GM12878 (cell line): ENCODE data around the gene MIA2. TPM values are rescaled to one million over a fixed set of nuclear protein-coding genes. Genes with fewer than 3 reads are reported as not detected.
"Not testable (repeated sequence)": the region's sequence is repeated elsewhere in the genome, so short reads cannot be mapped to it uniquely, and the experiment has no call there.

Experiments used
- ATAC-seq: fragments of 200-7000 bp; cut with Tn5 transposase; 3 replicates; pipeline ENCODE4 v1.9.1; 2020; ENCODE audit warnings: mild to moderate bottlenecking, moderate library complexity
- BruUV-seq: library from RNA; stranded (reverse); fragments of 400-500 nt; replicated peaks from 2 replicates; lab custom pipeline; 2021; lab: Mats Ljungman, UMichigan
- CTCF ChIA-PET: fragments of 300-600 bp; sonication (Branson Sonifier 250); formaldehyde crosslinking; extraction: SDS; loops from one replicate; lab custom pipeline; 2021; ENCODE audit warnings: inconsistent platforms; lab: Yijun Ruan, JAX
- POLR2A ChIA-PET: fragments of 350-600 bp; formaldehyde crosslinking; extraction: SDS; loops from one replicate; lab custom pipeline; 2021; ENCODE audit warnings: inconsistent platforms; lab: Charles Lee
- RAD21 ChIA-PET: fragments of 300-600 bp; sonication (Branson Sonifier 250); formaldehyde crosslinking; loops from one replicate; lab custom pipeline; 2023; ENCODE audit warnings: antibody characterized with exemption; ENCODE audit not compliant: unreplicated experiment; lab: Charles Lee
- SMC1A ChIA-PET: fragments of 300-600 bp; sonication (Branson Sonifier 250); formaldehyde crosslinking; loops from one replicate; lab custom pipeline; 2023; ENCODE audit not compliant: unreplicated experiment, uncharacterized antibody; lab: Charles Lee
- DNase-seq: peaks from one replicate; pipeline ENCODE4 v3.0.0-alpha.2; 2011; ENCODE audit warnings: low read depth, low spot score
- FAIRE-seq: peaks from 3 replicates; lab custom pipeline; 2011; peaks lifted over from hg19 to GRCh38; lab: Jason Lieb, UNC
- H2AFZ ChIP-seq: 2 replicates; pipeline ENCODE4 v1.6.0; 2011; ENCODE audit warnings: low read depth, low read length, control low read depth; ENCODE audit not compliant: control insufficient read depth
- H3K27ac ChIP-seq: 2 replicates; pipeline ENCODE4 v1.5.1; 2011; ENCODE audit warnings: control low read depth; ENCODE audit not compliant: control insufficient read depth, insufficient read depth
- H3K27me3 ChIP-seq, 2 experiments: replicated peaks in 1 of 2; 2 replicates each; pipeline versions ENCODE4 v1.6.0 to v1.6.1; 2011; ENCODE audit warnings: low read length in 1 of 2; ENCODE audit not compliant: control insufficient read depth in 2 of 2, insufficient read depth in 2 of 2
- H3K36me3 ChIP-seq, 2 experiments: 2 replicates each; pipeline ENCODE4 v1.5.1; 2011; ENCODE audit warnings: low read length in 1 of 2; ENCODE audit not compliant: control insufficient read depth in 2 of 2, insufficient read depth in 2 of 2
- H3K4me1 ChIP-seq: 2 replicates; pipeline ENCODE4 v1.6.1; 2011; ENCODE audit warnings: mild to moderate bottlenecking, low read length, moderate library complexity, mixed read lengths; ENCODE audit not compliant: control insufficient read depth, insufficient read depth
- H3K4me2 ChIP-seq: 2 replicates; pipeline ENCODE4 v1.6.0; 2011; ENCODE audit warnings: control low read depth; ENCODE audit not compliant: control insufficient read depth, insufficient read depth
- H3K4me3 ChIP-seq: fragments of 200-600 bp; sonication (generic); 2 replicates; pipeline ENCODE4 v1.5.1; 2016
- H3K79me2 ChIP-seq: 2 replicates; pipeline ENCODE4 v1.6.0; 2011; ENCODE audit warnings: low read length; ENCODE audit not compliant: control insufficient read depth, insufficient read depth
- H3K9ac ChIP-seq: 2 replicates; pipeline ENCODE4 v1.8.0; 2011; ENCODE audit warnings: low read length, control low read depth, mixed read lengths; ENCODE audit not compliant: control insufficient read depth, insufficient read depth
- H3K9me3 ChIP-seq: replicated peaks from 3 replicates; pipeline ENCODE4 v1.5.1; 2011; ENCODE audit warnings: mild to moderate bottlenecking, low read length; ENCODE audit not compliant: control insufficient read depth, insufficient read depth
- H4K20me1 ChIP-seq: 2 replicates; pipeline ENCODE4 v1.6.0; 2011; ENCODE audit not compliant: control insufficient read depth, insufficient read depth
- FOS ChIP-seq: IDR thresholded peaks from 3 replicates; pipeline ENCODE4 v1.6.1; 2011; ENCODE audit warnings: borderline replicate concordance; ENCODE audit not compliant: insufficient read length; ENCODE audit errors: extremely low read depth
- MLLT1 ChIP-seq: fragments of 450-650 bp; IDR thresholded peaks from 2 replicates; pipeline ENCODE4 v1.6.1; 2016; ENCODE audit warnings: mild to moderate bottlenecking
- MYC ChIP-seq: IDR thresholded peaks from 2 replicates; pipeline ENCODE4 v1.6.1; 2011; ENCODE audit warnings: mild to moderate bottlenecking, low read length, moderate library complexity, inconsistent platforms; ENCODE audit not compliant: insufficient read depth, insufficient replicate concordance, insufficient read length, severe bottlenecking
- RUNX3 ChIP-seq: IDR thresholded peaks from 2 replicates; pipeline ENCODE4 v1.6.1; 2012; ENCODE audit warnings: low read length, inconsistent platforms
- SREBF2 ChIP-seq: IDR thresholded peaks from 2 replicates; pipeline ENCODE4 v1.6.1; 2012; ENCODE audit warnings: mild to moderate bottlenecking, low read length
- TCF12 ChIP-seq: IDR thresholded peaks from 2 replicates; pipeline ENCODE4 v1.6.1; 2011; ENCODE audit warnings: low read depth, mild to moderate bottlenecking, low read length
- ZNF384 ChIP-seq: IDR thresholded peaks from 2 replicates; pipeline ENCODE4 v1.6.1; 2012; ENCODE audit warnings: low read depth, mild to moderate bottlenecking, low read length, improper control_type of control experiment, borderline replicate concordance
- ZNF592 ChIP-seq: fragments of 450-650 bp; IDR thresholded peaks from 2 replicates; pipeline ENCODE4 v1.6.1; 2017; ENCODE audit warnings: mild to moderate bottlenecking, moderate library complexity
- WGBS: methylation state at CpG from one replicate; pipeline ENCODE4 v1.1.6; 2016; ENCODE audit warnings: low lambda C conversion rate; ENCODE audit not compliant: insufficient replicate concordance, insufficient coverage; ENCODE audit errors: missing lambda C conversion rate; 5-methylcytosine and 5-hydroxymethylcytosine counted together
- in situ Hi-C: fragments of 300-500 bp; cut with MboI; formaldehyde crosslinking; loops from 9 replicates; pipeline ENCODE4 v1.14.3; 2018; ENCODE audit warnings: mixed read lengths
- intact Hi-C: fragments of 100-400 bp; cut with micrococcal nuclease; formaldehyde crosslinking; loops from one replicate; pipeline ENCODE4 v1.14.2; 2022; ENCODE audit not compliant: unreplicated experiment
- polyA plus RNA-seq, 11 experiments: library from polyadenylated mRNA; depleted of rRNA in 4 of 11; unstranded in 6 of 11; stranded (reverse) in 5 of 11; fragments of >200 nt; fragmentation: Nextera tagmentation in 4 of 11; fragmentation: Illumina TruSeq in 1 of 11; extraction: Ambion mirVana in 4 of 11; extraction: Trizol in 1 of 11; gene quantifications; 1 replicate in 1 of 11; 2 replicates in 10 of 11; pipeline versions ENCODE4 v1.2.1 to v1.2.3, GENCODE V29; 2011 to 2016; ENCODE audit warnings: inconsistent platforms in 2 of 11, missing spikeins in 2 of 11, low read depth in 1 of 11
- total RNA-seq, 4 experiments: library from RNA; depleted of rRNA in 3 of 4; stranded (reverse); fragments of >200 nt in 3 of 4; fragmentation: Illumina TruSeq in 1 of 4; extraction: Trizol in 1 of 4; gene quantifications; 2 replicates each; pipeline versions ENCODE4 v1.2.1 to v1.2.3, GENCODE V29; 2013 to 2021

MIA2 gene
- total and polyA plus RNA-seq, 10 of the 15 experiments (the other 5 are each of a cell fraction or from before 2014, with no cell fraction given), result 6.3 to 36.8 (median 17.1) TPM

GRCh38 chr14:39341126-39341525 is 107.4 kb downstream of the MIA2 start:
- H3K9ac ChIP-seq, FAIRE-seq, H2AFZ ChIP-seq, ATAC-seq, H3K27ac ChIP-seq, in situ Hi-C loops, H3K27me3 ChIP-seq, DNase-seq, H3K79me2 ChIP-seq, H3K36me3 ChIP-seq, RAD21 ChIA-PET, H3K4me2 ChIP-seq, H3K4me1 ChIP-seq, BruUV-seq, intact Hi-C loops, H3K4me3 ChIP-seq, H4K20me1 ChIP-seq, H3K9me3 ChIP-seq: not testable (repeated sequence)
- POLR2A ChIA-PET, result interaction anchor here (0.6 to 1.5 kb wide), 2 partner anchors 14 to 218 kb away, joined by 3 to 4 read pairs; no protein-coding TSS in a partner anchor
- CTCF ChIA-PET, result interaction anchor here (1.0 to 1.6 kb wide), 2 partner anchors 86 to 109 kb away, joined by 5 to 6 read pairs; no protein-coding TSS in a partner anchor
- WGBS, result 85% methylated on average over 7 of the region's 7 CpGs
- SMC1A ChIA-PET, result interaction anchor here (0.5 to 1.1 kb wide), 3 partner anchors 28 to 128 kb away, joined by 3 to 4 read pairs (median 3); no protein-coding TSS in a partner anchor

- H3K4me1 ChIP-seq, result peaks cover 3% of the 10 kb centered on the region; the same call in 1 of the 2 replicates
- no peaks in the 10 kb centered on the region for H4K20me1 ChIP-seq
- POLR2A ChIA-PET, result no interaction called here
- no peaks in the 10 kb centered on the region for H3K9me3 ChIP-seq
- H3K9ac ChIP-seq, result no peak overlapping the region
- peak; percentile 46; the same call in 2 of the 3 replicates for ATAC-seq
- intact Hi-C loops, result no loop called here
- H3K27me3 ChIP-seq, result no peaks in the 10 kb centered on the region
- H3K36me3 ChIP-seq, result no peaks in the 10 kb centered on the region
- H3K4me2 ChIP-seq, result no peak overlapping the region
- BruUV-seq, result no TSS peak
- H3K79me2 ChIP-seq, result no peaks in the 10 kb centered on the region
- no peak overlapping the region for H3K4me3 ChIP-seq
- in situ Hi-C loops, result no loop called here
- no peak for FAIRE-seq
- RAD21 ChIA-PET, result interaction anchor here (1.0 kb wide), 1 partner anchor 84 kb away, joined by 3 read pairs; no protein-coding TSS in a partner anchor
- TF ChIP-seq TCF12 (no peak), MYC (no peak), ZNF384 (no peak), MLLT1 (no peak), RUNX3 (0 out of 2 replicates have a peak, but pooled peaks have one; percentile 22), SREBF2 (no peak), ZNF592 (no peak), FOS (no peak)
- 0% methylated on average over 1 of the region's 1 CpG for WGBS
- H2AFZ ChIP-seq, result no peak overlapping the region
- CTCF ChIA-PET, result interaction anchor here (1.0 to 1.7 kb wide), 3 partner anchors 12 to 111 kb away, joined by 3 to 5 read pairs (median 5); no protein-coding TSS in a partner anchor
- DNase-seq, result no peak
- SMC1A ChIA-PET, result interaction anchor here (1.3 kb wide), 1 partner anchor 85 kb away, joined by 5 read pairs; no protein-coding TSS in a partner anchor
- no peak overlapping the region for H3K27ac ChIP-seq
These were observed 109.1 kb downstream of the MIA2 start for GRCh38 chr14:39342768-39343167.
